Naive B cell (primary cell): ENCODE measurements around the gene ZNF609. TPM values are rescaled to one million over a fixed set of nuclear protein-coding genes. Genes with fewer than 3 reads are reported as not detected.
"Not testable (repeated sequence)": the region's sequence is repeated elsewhere in the genome, so short reads cannot be mapped to it uniquely, and the experiment has no call there.

Experiments
- ATAC-seq, 2 donors: fragments of 150-1000 bp; cut with Tn5 transposase; 2 replicates each; pipeline ENCODE4 v1.10.0; 2021; ENCODE audit warnings: low read depth in 2 of 2, mild to moderate bottlenecking in 2 of 2, moderate library complexity in 2 of 2
- DNase-seq: peaks from one replicate; pipeline ENCODE4 v3.0.0; 2022
- H3K27ac Mint-ChIP-seq, 6 donors: one replicate each; pipeline ENCODE4 v1.8.0; 2020 to 2022; ENCODE audit warnings: mild to moderate bottlenecking in 6 of 6, mixed read lengths in 6 of 6, moderate library complexity in 5 of 6, inconsistent platforms in 2 of 6
- H3K27me3 Mint-ChIP-seq, 3 donors: one replicate each; pipeline ENCODE4 v1.8.0; 2021 to 2022; ENCODE audit warnings: mixed read lengths in 3 of 3, mild to moderate bottlenecking in 1 of 3
- H3K36me3 Mint-ChIP-seq, 2 donors: one replicate each; pipeline ENCODE4 v1.8.0; 2020 to 2022; ENCODE audit warnings: mixed read lengths in 2 of 2, inconsistent platforms in 1 of 2, mild to moderate bottlenecking in 1 of 2
- H3K4me1 Mint-ChIP-seq, 3 donors: one replicate each; pipeline ENCODE4 v1.8.0; 2020 to 2022; ENCODE audit warnings: mixed read lengths in 3 of 3, inconsistent platforms in 1 of 3, mild to moderate bottlenecking in 1 of 3, moderate library complexity in 1 of 3
- H3K4me3 Mint-ChIP-seq, 8 donors: one replicate each; pipeline ENCODE4 v1.8.0; 2020 to 2022; ENCODE audit warnings: mild to moderate bottlenecking in 8 of 8, mixed read lengths in 8 of 8, moderate library complexity in 8 of 8, inconsistent platforms in 2 of 8
- H3K9me3 Mint-ChIP-seq, 7 donors: one replicate each; pipeline ENCODE4 v1.8.0; 2020 to 2022; ENCODE audit warnings: mixed read lengths in 7 of 7, mild to moderate bottlenecking in 5 of 7, inconsistent platforms in 2 of 7, moderate library complexity in 1 of 7
- polyA plus RNA-seq, 6 donors: library from polyadenylated mRNA; unstranded; fragments of 300-500 nt; fragmentation: Illumina TruSeq; gene quantifications; one replicate each; pipeline ENCODE4 v1.2.3, GENCODE V29; 2021; ENCODE audit warnings: low read depth in 6 of 6

The ZNF609 gene
- polyA plus RNA-seq, 6 donors from 2014 or later, result 0.83 to 4.4 (median 2.6) TPM

GRCh38 chr15:64495968-64496367 lies 35.6 kb downstream of the ZNF609 start:
- Mint-ChIP-seq H3K36me3 (peaks cover 13 to 21% of the 10 kb centered on the region in 2 donors), H3K27ac (peak overlapping the region in 1 of 6 donors; percentile 27), H3K4me1 (peaks cover 0 to 13% (median 5%) of the 10 kb centered on the region in 3 donors)
- not testable (repeated sequence) for H3K9me3 Mint-ChIP-seq, ATAC-seq, H3K27me3 Mint-ChIP-seq, H3K4me3 Mint-ChIP-seq, DNase-seq

GRCh38 chr15:64500695-64501395 lies 40.5 kb downstream of the ZNF609 start:
- no peaks in the 10 kb centered on the region for H3K27me3 Mint-ChIP-seq
- no peak for DNase-seq
- ATAC-seq, result no peak
- no peak overlapping the region for H3K27ac Mint-ChIP-seq
- no peaks in the 10 kb centered on the region for H3K9me3 Mint-ChIP-seq
- peaks cover 20 to 26% (median 24%) of the 10 kb centered on the region in 3 donors for H3K4me1 Mint-ChIP-seq
- H3K36me3 Mint-ChIP-seq, result peaks cover 11 to 21% of the 10 kb centered on the region in 2 donors
- H3K4me3 Mint-ChIP-seq, result no peak overlapping the region

- Mint-ChIP-seq H3K27me3 (no peaks in the 10 kb centered on the region), H3K4me3 (no peak overlapping the region), H3K27ac (peak overlapping the region in 1 of 6 donors; percentile 30), H3K36me3 (peaks cover 11 to 21% of the 10 kb centered on the region in 2 donors), H3K9me3 (no peaks in the 10 kb centered on the region), H3K4me1 (peaks cover 20 to 26% (median 24%) of the 10 kb centered on the region in 3 donors)
- ATAC-seq (no peak), DNase-seq (no peak)
These were observed 41.0 kb downstream of the ZNF609 start for GRCh38 chr15:64501396-64501715.

- ATAC-seq, result no peak
- peaks cover 27 to 31% (median 28%) of the 10 kb centered on the region in 3 donors for H3K4me1 Mint-ChIP-seq
- DNase-seq, result no peak
- peak overlapping the region in 2 of 8 donors; percentile 13 to 22 for H3K4me3 Mint-ChIP-seq
- peak overlapping the region in 3 of 6 donors; percentile 60 to 84 (median 82) for H3K27ac Mint-ChIP-seq
- no peaks in the 10 kb centered on the region for H3K27me3 Mint-ChIP-seq
- no peaks in the 10 kb centered on the region for H3K9me3 Mint-ChIP-seq
- H3K36me3 Mint-ChIP-seq, result peaks cover 11 to 21% of the 10 kb centered on the region in 2 donors
These were observed 41.8 kb downstream of the ZNF609 start for GRCh38 chr15:64502151-64502550.

GRCh38 chr15:64502551-64502950 lies 42.2 kb downstream of the ZNF609 start:
- no peak for ATAC-seq
- Mint-ChIP-seq H3K9me3 (no peaks in the 10 kb centered on the region), H3K27ac (peak overlapping the region in 4 of 6 donors; percentile 60 to 82 (median 72)), H3K4me1 (peaks cover 31 to 35% (median 32%) of the 10 kb centered on the region in 3 donors), H3K36me3 (peaks cover 11 to 21% of the 10 kb centered on the region in 2 donors), H3K27me3 (no peaks in the 10 kb centered on the region), H3K4me3 (peak overlapping the region in 1 of 8 donors; percentile 43)
- DNase-seq, result no peak

- H3K4me3 Mint-ChIP-seq, result peak overlapping the region in 7 of 8 donors; percentile 7 to 78 (median 48)
- H3K36me3 Mint-ChIP-seq, result peaks cover 11 to 21% of the 10 kb centered on the region in 2 donors
- no peak for DNase-seq
- H3K4me1 Mint-ChIP-seq, result peaks cover 37 to 42% (median 39%) of the 10 kb centered on the region in 3 donors
- peak overlapping the region; percentile 53 to 89 (median 62) for H3K27ac Mint-ChIP-seq
- H3K9me3 Mint-ChIP-seq, result no peaks in the 10 kb centered on the region
- ATAC-seq, result no peak
- no peaks in the 10 kb centered on the region for H3K27me3 Mint-ChIP-seq
These were observed 42.8 kb downstream of the ZNF609 start for GRCh38 chr15:64503197-64503596.

GRCh38 chr15:64503640-64504039 lies 43.3 kb downstream of the ZNF609 start:
- ATAC-seq (no peak), DNase-seq (no peak)
- Mint-ChIP-seq H3K4me3 (peak overlapping the region in 2 of 8 donors; percentile 48), H3K9me3 (no peaks in the 10 kb centered on the region), H3K27ac (peak overlapping the region in 5 of 6 donors; percentile 3 to 83 (median 60)), H3K36me3 (peaks cover 11 to 21% of the 10 kb centered on the region in 2 donors), H3K27me3 (no peaks in the 10 kb centered on the region), H3K4me1 (peaks cover 39 to 44% (median 42%) of the 10 kb centered on the region in 3 donors)

- H3K27ac Mint-ChIP-seq, result peak overlapping the region in 5 of 6 donors; percentile 0 to 89 (median 63)
- ATAC-seq (peak; percentile 82 to 85), DNase-seq (peak; percentile 31)
- H3K27me3 Mint-ChIP-seq, result no peaks in the 10 kb centered on the region
- no peaks in the 10 kb centered on the region for H3K9me3 Mint-ChIP-seq
- peaks cover 36 to 40% (median 36%) of the 10 kb centered on the region in 3 donors for H3K4me1 Mint-ChIP-seq
- H3K4me3 Mint-ChIP-seq, result peak overlapping the region; percentile 5 to 86 (median 66)
- no peaks in the 10 kb centered on the region for H3K36me3 Mint-ChIP-seq
These were observed 47.0 kb downstream of the ZNF609 start for GRCh38 chr15:64507293-64507802.

GRCh38 chr15:64507845-64508244 lies 47.5 kb downstream of the ZNF609 start:
- Mint-ChIP-seq H3K9me3 (no peaks in the 10 kb centered on the region), H3K36me3 (no peaks in the 10 kb centered on the region), H3K4me3 (peak overlapping the region; percentile 5 to 86 (median 66)), H3K27ac (peak overlapping the region in 4 of 6 donors; percentile 35 to 89 (median 53)), H3K4me1 (peaks cover 33 to 36% (median 35%) of the 10 kb centered on the region in 3 donors), H3K27me3 (no peaks in the 10 kb centered on the region)
- no peak for DNase-seq
- ATAC-seq, result peak in 1 of 2 donors; percentile 22

- no peaks in the 10 kb centered on the region for H3K27me3 Mint-ChIP-seq
- peak overlapping the region in 1 of 8 donors; percentile 6 for H3K4me3 Mint-ChIP-seq
- H3K9me3 Mint-ChIP-seq, result no peaks in the 10 kb centered on the region
- ATAC-seq (no peak), DNase-seq (no peak)
- no peaks in the 10 kb centered on the region for H3K36me3 Mint-ChIP-seq
- H3K4me1 Mint-ChIP-seq, result peaks cover 18 to 27% (median 26%) of the 10 kb centered on the region in 3 donors
- H3K27ac Mint-ChIP-seq, result peak overlapping the region in 2 of 6 donors; percentile 2 to 16
These were observed 53.4 kb downstream of the ZNF609 start for GRCh38 chr15:64513823-64514222.

- ATAC-seq (no peak), DNase-seq (no peak)
- Mint-ChIP-seq H3K27me3 (no peaks in the 10 kb centered on the region), H3K27ac (no peak overlapping the region), H3K9me3 (no peaks in the 10 kb centered on the region), H3K36me3 (no peaks in the 10 kb centered on the region), H3K4me3 (no peak overlapping the region), H3K4me1 (peaks cover 16 to 22% (median 21%) of the 10 kb centered on the region in 3 donors)
These were observed 54.8 kb downstream of the ZNF609 start for GRCh38 chr15:64515196-64515595.

GRCh38 chr15:64515825-64516224 lies 55.4 kb downstream of the ZNF609 start:
- peak overlapping the region in 1 of 6 donors; percentile 47 for H3K27ac Mint-ChIP-seq
- no peak overlapping the region for H3K4me3 Mint-ChIP-seq
- DNase-seq, result no peak
- H3K36me3 Mint-ChIP-seq, result no peaks in the 10 kb centered on the region
- no peaks in the 10 kb centered on the region for H3K9me3 Mint-ChIP-seq
- no peak for ATAC-seq
- no peaks in the 10 kb centered on the region for H3K27me3 Mint-ChIP-seq
- peaks cover 16 to 22% (median 21%) of the 10 kb centered on the region in 3 donors for H3K4me1 Mint-ChIP-seq

GRCh38 chr15:64519897-64520296 lies 59.5 kb downstream of the ZNF609 start:
- no peaks in the 10 kb centered on the region for H3K36me3 Mint-ChIP-seq
- no peak for DNase-seq
- no peaks in the 10 kb centered on the region for H3K9me3 Mint-ChIP-seq
- no peak overlapping the region for H3K4me3 Mint-ChIP-seq
- H3K4me1 Mint-ChIP-seq, result peaks cover 5 to 17% (median 12%) of the 10 kb centered on the region in 3 donors
- no peak for ATAC-seq
- no peaks in the 10 kb centered on the region for H3K27me3 Mint-ChIP-seq
- peak overlapping the region in 1 of 6 donors; percentile 73 for H3K27ac Mint-ChIP-seq

- H3K27ac Mint-ChIP-seq, result peak overlapping the region in 1 of 6 donors; percentile 83
These were observed 60.8 kb downstream of the ZNF609 start for GRCh38 chr15:64521201-64521600.

More at GRCh38 chr15:64521201-64521600, 60.8 kb downstream of the ZNF609 start:
- DNase-seq (no peak), ATAC-seq (no peak)
- Mint-ChIP-seq H3K9me3 (no peaks in the 10 kb centered on the region), H3K4me1 (peaks cover 5 to 17% (median 9%) of the 10 kb centered on the region in 3 donors), H3K4me3 (no peak overlapping the region), H3K27me3 (no peaks in the 10 kb centered on the region), H3K36me3 (no peaks in the 10 kb centered on the region)
